ENCODE data around the gene FFAR1.

GRCh38 chr19:35363711-35364425 is 16.2 kb downstream of the FFAR1 start:
- TF ChIP-seq CTCF (IDR thresholded peaks at IDR 0.05) (no peak), POLR2A (IDR thresholded peaks at IDR 0.05) (no peak)

Measured in body of pancreas (tissue), 4 donors.